ENCODE measurements around the gene RNU6-8. TPM values are rescaled to one million over a fixed set of nuclear protein-coding genes. Genes with fewer than 3 reads are reported as not detected.

The RNU6-8 gene
- total RNA-seq, 1 experiment from 2014 or later: not detected

DNA sequence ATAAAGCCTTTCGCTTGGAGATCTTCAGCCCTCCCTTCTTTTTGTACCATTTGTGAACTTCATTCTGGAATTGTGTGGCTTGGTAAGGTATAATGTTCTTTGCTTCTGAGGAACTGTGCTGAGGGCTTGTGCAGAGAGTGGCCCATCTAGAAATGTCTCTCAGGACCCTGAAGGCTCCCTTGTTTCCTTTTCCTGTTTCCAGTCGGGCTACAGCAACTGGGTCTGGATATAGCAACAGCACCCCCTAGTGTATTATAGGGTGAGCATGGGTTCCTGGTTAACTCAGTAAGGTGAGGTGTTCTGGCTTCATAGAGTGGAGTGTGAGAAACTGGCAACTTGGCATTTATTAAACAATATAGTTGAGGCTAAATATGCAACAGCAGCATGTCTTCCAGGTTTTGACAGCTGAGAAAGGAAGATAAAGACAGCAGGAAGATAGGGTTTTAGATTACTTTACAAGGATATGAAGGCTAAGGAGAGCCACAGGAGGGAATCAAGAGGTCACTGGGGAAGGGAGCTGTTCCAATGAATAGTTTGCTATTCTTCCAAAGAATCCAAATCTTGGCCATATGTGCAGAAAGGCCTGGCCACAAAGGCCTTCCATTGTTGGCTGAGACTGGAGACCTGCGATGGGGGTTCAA, 49.1 kb upstream of the RNU6-8 start:
- Histone ChIP-seq H3K4me1 (ENCODE audit: control insufficient read depth in 1 of 2, insufficient read depth in 2 of 2, low read length in 2 of 2) (peaks cover 0 to 10% of the 10 kb centered on the region in 2 experiments; a peak in 2 of 4 replicates), H2AFZ (ENCODE audit: low read depth, low read length, poor library complexity, severe bottlenecking) (peak overlapping the region; percentile 89), H4K20me1 (ENCODE audit: insufficient read depth) (no peaks in the 10 kb centered on the region), H3K4me3 (replicated peaks in 1 of 2; ENCODE audit: low read depth in 1 of 2, low read length in 2 of 2) (no peak overlapping the region), H3K9me2 (ENCODE audit: insufficient read depth) (no peaks in the 10 kb centered on the region), H3K4me2 (ENCODE audit: low read length) (peak overlapping the region; percentile 22), H3K79me2 (ENCODE audit: insufficient read depth, low read length) (no peaks in the 10 kb centered on the region), H3K27me3 (ENCODE audit: insufficient read depth, low read length) (no peaks in the 10 kb centered on the region), H3K27ac (ENCODE audit: low read depth, low read length) (no peak overlapping the region), H3K36me3 (ENCODE audit: control insufficient read depth in 1 of 2, insufficient read depth in 2 of 2, low read length in 2 of 2) (no peaks in the 10 kb centered on the region), H3K9ac (ENCODE audit: low read length) (no peak overlapping the region), H3K9me3 (ENCODE audit: control insufficient read depth in 1 of 2, insufficient read depth in 1 of 2, low read depth in 1 of 2, low read length in 2 of 2) (no peaks in the 10 kb centered on the region)
- TF ChIP-seq RAD21 (IDR thresholded peaks at IDR 0.05; ENCODE audit: low read depth): peak; percentile 96
- TF ChIP-seq CEBPB (IDR thresholded peaks at IDR 0.05; ENCODE audit: low read depth): no peak
- TF ChIP-seq, protein P1, sequence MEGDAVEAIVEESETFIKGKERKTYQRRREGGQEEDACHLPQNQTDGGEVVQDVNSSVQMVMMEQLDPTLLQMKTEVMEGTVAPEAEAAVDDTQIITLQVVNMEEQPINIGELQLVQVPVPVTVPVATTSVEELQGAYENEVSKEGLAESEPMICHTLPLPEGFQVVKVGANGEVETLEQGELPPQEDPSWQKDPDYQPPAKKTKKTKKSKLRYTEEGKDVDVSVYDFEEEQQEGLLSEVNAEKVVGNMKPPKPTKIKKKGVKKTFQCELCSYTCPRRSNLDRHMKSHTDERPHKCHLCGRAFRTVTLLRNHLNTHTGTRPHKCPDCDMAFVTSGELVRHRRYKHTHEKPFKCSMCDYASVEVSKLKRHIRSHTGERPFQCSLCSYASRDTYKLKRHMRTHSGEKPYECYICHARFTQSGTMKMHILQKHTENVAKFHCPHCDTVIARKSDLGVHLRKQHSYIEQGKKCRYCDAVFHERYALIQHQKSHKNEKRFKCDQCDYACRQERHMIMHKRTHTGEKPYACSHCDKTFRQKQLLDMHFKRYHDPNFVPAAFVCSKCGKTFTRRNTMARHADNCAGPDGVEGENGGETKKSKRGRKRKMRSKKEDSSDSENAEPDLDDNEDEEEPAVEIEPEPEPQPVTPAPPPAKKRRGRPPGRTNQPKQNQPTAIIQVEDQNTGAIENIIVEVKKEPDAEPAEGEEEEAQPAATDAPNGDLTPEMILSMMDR (IDR thresholded peaks at IDR 0.05 in 2 of 3, conservative IDR thresholded peaks at IDR 0.05 in 1 of 3; ENCODE audit: borderline replicate concordance in 1 of 3, insufficient read depth in 1 of 3, low read depth in 2 of 3, low read length in 2 of 3): peak; percentile 81 to 93 (median 89)
- DNase-seq (ENCODE audit: low read depth, low spot score) (peak; percentile 62), ATAC-seq (peak; percentile 89)
- intact Hi-C loops (cut with micrococcal nuclease): loop anchor here (1.0 to 10.0 kb wide), 7 partner anchors 130 to 897 kb away; partner anchors contain the start of gene DTD2
- ChIA-PET RAD21 (ENCODE audit: low non-redundant PET in 1 of 2, low total read pairs in 2 of 2, uncharacterized antibody in 2 of 2, unreplicated experiment in 2 of 2) (interaction anchor here (0.9 to 1.0 kb wide), 3 partner anchors 176 to 318 kb away, joined by 3 to 4 read pairs (median 3); partner anchors contain the start of gene ARHGAP5 (in 1 of the 2)), CTCF (interaction anchor here (0.9 to 5.4 kb wide), 11 partner anchors 9 to 742 kb away, joined by 3 to 73 read pairs (median 6); no protein-coding TSS in a partner anchor), POLR2A (interaction anchor here (1.3 kb wide), 1 partner anchor 318 kb away, joined by 4 read pairs; no protein-coding TSS in a partner anchor)
- BruUV-seq (replicated peaks): no TSS peak

DNA sequence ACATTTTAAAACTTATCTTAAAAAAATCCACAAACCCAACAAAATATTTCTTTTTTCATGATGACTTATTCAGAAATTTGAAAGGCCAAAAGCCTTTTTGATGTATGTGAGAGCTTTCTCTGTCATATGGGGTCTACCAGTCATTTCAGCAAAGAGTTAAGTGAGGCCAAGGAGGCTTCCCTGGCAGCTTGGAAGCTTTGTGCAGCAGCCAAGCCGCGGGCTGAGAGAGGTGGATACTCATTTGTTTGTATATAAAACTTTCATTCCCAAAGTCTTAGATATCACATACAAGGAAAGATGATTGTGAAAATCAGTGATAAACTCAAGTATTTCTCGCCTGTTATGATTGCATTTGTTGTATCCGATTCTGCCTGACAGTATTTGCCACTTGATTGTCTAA, 48.5 kb upstream of the RNU6-8 start:
- Histone ChIP-seq H3K9me3 (ENCODE audit: control insufficient read depth in 1 of 2, insufficient read depth in 1 of 2, low read depth in 1 of 2, low read length in 2 of 2) (no peaks in the 10 kb centered on the region), H3K4me1 (ENCODE audit: control insufficient read depth in 1 of 2, insufficient read depth in 2 of 2, low read length in 2 of 2) (peaks cover 0 to 10% of the 10 kb centered on the region in 2 experiments; a peak in 2 of 4 replicates), H3K4me3 (replicated peaks in 1 of 2; ENCODE audit: low read depth in 1 of 2, low read length in 2 of 2) (no peak overlapping the region), H4K20me1 (ENCODE audit: insufficient read depth) (no peaks in the 10 kb centered on the region), H3K9me2 (ENCODE audit: insufficient read depth) (no peaks in the 10 kb centered on the region), H3K9ac (ENCODE audit: low read length) (no peak overlapping the region), H3K79me2 (ENCODE audit: insufficient read depth, low read length) (no peaks in the 10 kb centered on the region), H3K4me2 (ENCODE audit: low read length) (peak overlapping the region; percentile 22; the same call in 1 of the 2 replicates), H3K36me3 (ENCODE audit: control insufficient read depth in 1 of 2, insufficient read depth in 2 of 2, low read length in 2 of 2) (no peaks in the 10 kb centered on the region), H3K27me3 (ENCODE audit: insufficient read depth, low read length) (no peaks in the 10 kb centered on the region), H2AFZ (ENCODE audit: low read depth, low read length, poor library complexity, severe bottlenecking) (peak overlapping the region; percentile 89), H3K27ac (ENCODE audit: low read depth, low read length) (no peak overlapping the region)
- DNase-seq (ENCODE audit: low read depth, low spot score): no peak
- TF ChIP-seq POLR2A (IDR thresholded peaks at IDR 0.05; ENCODE audit: borderline replicate concordance, extremely low read depth, insufficient read depth, insufficient read length) (no peak), EZH2 (IDR thresholded peaks at IDR 0.05) (no peak), CBX3 (IDR thresholded peaks at IDR 0.05; ENCODE audit: low read depth) (no peak), CEBPB (IDR thresholded peaks at IDR 0.05; ENCODE audit: low read depth) (no peak), EGR1 (IDR thresholded peaks at IDR 0.05; ENCODE audit: low read depth) (no peak), ELF1 (IDR thresholded peaks at IDR 0.05; ENCODE audit: borderline replicate concordance, low read depth) (no peak), SP1 (IDR thresholded peaks at IDR 0.05; ENCODE audit: low read depth) (no peak)
- TF ChIP-seq, protein P2, sequence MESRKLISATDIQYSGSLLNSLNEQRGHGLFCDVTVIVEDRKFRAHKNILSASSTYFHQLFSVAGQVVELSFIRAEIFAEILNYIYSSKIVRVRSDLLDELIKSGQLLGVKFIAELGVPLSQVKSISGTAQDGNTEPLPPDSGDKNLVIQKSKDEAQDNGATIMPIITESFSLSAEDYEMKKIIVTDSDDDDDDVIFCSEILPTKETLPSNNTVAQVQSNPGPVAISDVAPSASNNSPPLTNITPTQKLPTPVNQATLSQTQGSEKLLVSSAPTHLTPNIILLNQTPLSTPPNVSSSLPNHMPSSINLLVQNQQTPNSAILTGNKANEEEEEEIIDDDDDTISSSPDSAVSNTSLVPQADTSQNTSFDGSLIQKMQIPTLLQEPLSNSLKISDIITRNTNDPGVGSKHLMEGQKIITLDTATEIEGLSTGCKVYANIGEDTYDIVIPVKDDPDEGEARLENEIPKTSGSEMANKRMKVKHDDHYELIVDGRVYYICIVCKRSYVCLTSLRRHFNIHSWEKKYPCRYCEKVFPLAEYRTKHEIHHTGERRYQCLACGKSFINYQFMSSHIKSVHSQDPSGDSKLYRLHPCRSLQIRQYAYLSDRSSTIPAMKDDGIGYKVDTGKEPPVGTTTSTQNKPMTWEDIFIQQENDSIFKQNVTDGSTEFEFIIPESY (IDR thresholded peaks at IDR 0.05; ENCODE audit: extremely low read depth, insufficient replicate concordance, low read length): no peak
- TF ChIP-seq, protein P3, sequence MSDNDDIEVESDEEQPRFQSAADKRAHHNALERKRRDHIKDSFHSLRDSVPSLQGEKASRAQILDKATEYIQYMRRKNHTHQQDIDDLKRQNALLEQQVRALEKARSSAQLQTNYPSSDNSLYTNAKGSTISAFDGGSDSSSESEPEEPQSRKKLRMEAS (IDR thresholded peaks at IDR 0.05): no peak
- TF ChIP-seq, protein P4, sequence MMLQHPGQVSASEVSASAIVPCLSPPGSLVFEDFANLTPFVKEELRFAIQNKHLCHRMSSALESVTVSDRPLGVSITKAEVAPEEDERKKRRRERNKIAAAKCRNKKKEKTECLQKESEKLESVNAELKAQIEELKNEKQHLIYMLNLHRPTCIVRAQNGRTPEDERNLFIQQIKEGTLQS (IDR thresholded peaks at IDR 0.05): no peak
- ChIA-PET POLR2A (no interaction called here), CTCF (interaction anchor here (0.8 to 5.4 kb wide), 7 partner anchors 175 to 741 kb away, joined by 3 to 73 read pairs (median 6); partner anchors contain the start of gene ARHGAP5), RAD21 (ENCODE audit: low non-redundant PET in 1 of 2, low total read pairs in 2 of 2, uncharacterized antibody in 2 of 2, unreplicated experiment in 2 of 2) (no interaction called here)
- no peak for ATAC-seq
- intact Hi-C loops (cut with micrococcal nuclease): loop anchor here (5.0 to 10.0 kb wide), 3 partner anchors 131 to 897 kb away; partner anchors contain the start of gene DTD2
- BruUV-seq (replicated peaks): no TSS peak
